K562 (cell line): ENCODE results near the gene STARD13. TPM values are rescaled to one million over a fixed set of nuclear protein-coding genes. Genes with fewer than 3 reads are reported as not detected.

Source experiments
- ATAC-seq: fragments of 200-7000 bp; cut with Tn5 transposase; 3 replicates; pipeline ENCODE4 v1.9.1; 2020; ENCODE audit warnings: moderate library complexity
- BruUV-seq: library from RNA; stranded (reverse); fragments of 400-500 nt; replicated peaks from 2 replicates; lab custom pipeline; 2021; lab: Mats Ljungman, UMichigan
- CTCF ChIA-PET: fragments of 300-600 bp; formaldehyde crosslinking; extraction: SDS; loops from one replicate; lab custom pipeline; 2021; ENCODE audit warnings: low intra/inter-chr PET ratio; lab: Yijun Ruan, JAX
- POLR2A ChIA-PET: fragments of 300-600, 350-650 bp; sonication (Branson Sonifier 250); formaldehyde crosslinking; extraction: SDS; loops from one replicate; lab custom pipeline; 2021; ENCODE audit warnings: antibody characterized with exemption, inconsistent platforms; lab: Yijun Ruan, JAX
- DNase-seq, 4 experiments: peaks; one replicate each; pipeline versions ENCODE4 v3.0.0 to v3.0.0-alpha.2; 2011 to 2018; ENCODE audit warnings: low spot score in 3 of 4, mixed read lengths in 3 of 4; ENCODE audit errors: extremely low read depth in 1 of 4
- FAIRE-seq: peaks from 2 replicates; lab custom pipeline; 2011; peaks lifted over from hg19 to GRCh38; lab: Jason Lieb, UNC
- H2AFZ ChIP-seq: 2 replicates; pipeline ENCODE4 v1.6.0; 2011; ENCODE audit warnings: low read depth, low read length, control low read depth, inconsistent platforms
- H3K27ac ChIP-seq: fragments of 200-600 bp; 3 replicates; pipeline ENCODE4 v1.8.0; 2011; ENCODE audit warnings: low read depth, mild to moderate bottlenecking, control low read depth, inconsistent platforms, low read length, moderate library complexity, mixed read lengths; ENCODE audit errors: extremely low read depth
- H3K27me3 ChIP-seq, 2 experiments: fragments of 300-600 bp in 1 of 2; 2 replicates in 1 of 2; 3 replicates in 1 of 2; pipeline versions ENCODE4 v1.6.0 to v1.8.0; 2011; ENCODE audit warnings: inconsistent platforms in 2 of 2, low read length in 2 of 2, mild to moderate bottlenecking in 1 of 2, mixed read lengths in 1 of 2, moderate library complexity in 1 of 2; ENCODE audit not compliant: control insufficient read depth in 2 of 2, insufficient read depth in 2 of 2
- H3K36me3 ChIP-seq: fragments of 300-600 bp; 3 replicates; pipeline ENCODE4 v1.8.0; 2011; ENCODE audit warnings: mild to moderate bottlenecking, low read length, inconsistent platforms; ENCODE audit not compliant: control insufficient read depth, insufficient read depth
- H3K4me1 ChIP-seq, 2 experiments: fragments of 200-600 bp in 1 of 2; replicated peaks in 1 of 2; 2 replicates in 1 of 2; 3 replicates in 1 of 2; pipeline versions ENCODE4 v1.5.1 to v1.8.0; 2011; ENCODE audit warnings: inconsistent platforms in 2 of 2, low read length in 2 of 2, mild to moderate bottlenecking in 1 of 2, mixed read lengths in 1 of 2, moderate library complexity in 1 of 2; ENCODE audit not compliant: control insufficient read depth in 2 of 2, insufficient read depth in 2 of 2
- H3K4me2 ChIP-seq: 2 replicates; pipeline ENCODE4 v1.6.1; 2011; ENCODE audit warnings: low read length, control low read depth, inconsistent platforms, mixed read lengths; ENCODE audit not compliant: insufficient read depth
- H3K4me3 ChIP-seq: fragments of 200-600 bp; sonication (generic), shearing (Covaris generic); 2 replicates; pipeline ENCODE4 v1.5.1; 2016; ENCODE audit warnings: control low read depth, inconsistent platforms
- H3K79me2 ChIP-seq: fragments of 200-600 bp; 3 replicates; pipeline ENCODE4 v1.8.0; 2011; ENCODE audit warnings: low read length, inconsistent platforms; ENCODE audit not compliant: control insufficient read depth, insufficient read depth
- H3K9ac ChIP-seq, 2 experiments: 2 replicates each; pipeline versions ENCODE4 v1.6.0 to v1.6.1; 2011; ENCODE audit warnings: low read depth in 2 of 2, low read length in 2 of 2, control low read depth in 1 of 2, inconsistent platforms in 1 of 2, mild to moderate bottlenecking in 1 of 2, mixed read lengths in 1 of 2; ENCODE audit not compliant: insufficient read depth in 1 of 2
- H3K9me1 ChIP-seq: one replicate; pipeline ENCODE4 v1.6.0; 2011; ENCODE audit warnings: inconsistent platforms, mild to moderate bottlenecking, low read length, moderate library complexity; ENCODE audit not compliant: control insufficient read depth, insufficient read depth
- H3K9me3 ChIP-seq: replicated peaks from 2 replicates; pipeline ENCODE4 v1.5.1; 2011; ENCODE audit warnings: low read depth, low read length, inconsistent platforms; ENCODE audit not compliant: control insufficient read depth, insufficient read depth
- H4K20me1 ChIP-seq: replicated peaks from 2 replicates; pipeline ENCODE4 v1.6.1; 2011; ENCODE audit warnings: low read length, inconsistent platforms, mixed read lengths; ENCODE audit not compliant: control insufficient read depth, insufficient read depth
- AFF1 ChIP-seq, 2 experiments: fragments of 450-650 bp; IDR thresholded peaks; 2 replicates each; pipeline ENCODE4 v1.6.1; 2018; ENCODE audit warnings: mild to moderate bottlenecking in 2 of 2, low read depth in 1 of 2; ENCODE audit not compliant: partially characterized antibody in 2 of 2
- CHD4 ChIP-seq: fragments of 200-600 bp; sonication (generic); IDR thresholded peaks from 3 replicates; pipeline ENCODE4 v1.6.1; 2012; ENCODE audit warnings: low read depth, mild to moderate bottlenecking, mixed read lengths, low read length, inconsistent platforms; ENCODE audit not compliant: insufficient read depth, insufficient replicate concordance, poor library complexity, severe bottlenecking
- CREB3 ChIP-seq: fragments of 450-650 bp; conservative IDR thresholded peaks from 2 replicates; pipeline ENCODE4 v1.6.1; 2016; ENCODE audit warnings: missing genetic modification characterization, low read depth, mild to moderate bottlenecking, missing compliant biosample characterization, moderate library complexity
- CREM ChIP-seq: IDR thresholded peaks from 2 replicates; pipeline ENCODE4 v1.6.1; 2014; ENCODE audit warnings: antibody characterized with exemption, low read depth
- ETV5 ChIP-seq: sonication (generic); formaldehyde crosslinking; IDR thresholded peaks from 2 replicates; pipeline ENCODE4 v1.4.0; 2020; ENCODE audit warnings: low read depth, mild to moderate bottlenecking, missing genetic modification reagents
- NONO ChIP-seq, 2 experiments: fragments of 200-400 bp in 1 of 2; fragments of 450-650 bp in 1 of 2; formaldehyde crosslinking in 1 of 2; IDR thresholded peaks; 2 replicates each; pipeline ENCODE4 v1.6.1; 2017; ENCODE audit warnings: low read depth in 2 of 2, mild to moderate bottlenecking in 2 of 2, moderate library complexity in 2 of 2, low read length in 1 of 2
- PRDM10 ChIP-seq: fragments of 450-650 bp; IDR thresholded peaks from 2 replicates; pipeline ENCODE4 v1.6.1; 2018; ENCODE audit not compliant: partially characterized antibody
- RNF2 ChIP-seq: sonication (generic); IDR thresholded peaks from 2 replicates; pipeline ENCODE4 v1.6.1; 2016
- SRSF3 ChIP-seq: fragments of 200-400 bp; formaldehyde crosslinking; IDR thresholded peaks from 2 replicates; pipeline ENCODE4 v1.6.1; 2016; ENCODE audit warnings: mild to moderate bottlenecking, low read length, moderate library complexity; ENCODE audit not compliant: insufficient read depth
- TFE3 ChIP-seq: fragments of 450-650 bp; formaldehyde crosslinking; IDR thresholded peaks from 2 replicates; pipeline ENCODE4 v1.4.0; 2020; ENCODE audit warnings: mild to moderate bottlenecking, mixed read lengths
- ZNF197 ChIP-seq: fragments of 200-800 bp; sonication (Bioruptor generic); IDR thresholded peaks from 2 replicates; pipeline ENCODE4 v1.6.1; 2016; ENCODE audit warnings: low read depth, missing genetic modification characterization, missing compliant biosample characterization
- WGBS: fragments of 100-300 bp; shearing (Covaris generic); methylation state at CpG from one replicate; pipeline ENCODE4 v1.1.6; 2016; ENCODE audit warnings: low coverage, mixed read lengths; ENCODE audit not compliant: insufficient coverage; ENCODE audit errors: missing lambda C conversion rate; 5-methylcytosine and 5-hydroxymethylcytosine counted together
- in situ Hi-C: fragments of 300-500 bp; cut with MboI; formaldehyde crosslinking; loops from 4 replicates; pipeline ENCODE4 v1.15.0; 2018; ENCODE audit warnings: inconsistent platforms, mixed read lengths
- intact Hi-C: fragments of 100-400 bp; cut with micrococcal nuclease; formaldehyde crosslinking; loops from 2 replicates; pipeline ENCODE4 v1.14.2; 2022
- polyA plus RNA-seq, 8 experiments: library from polyadenylated mRNA; depleted of rRNA in 4 of 8; stranded (reverse) in 5 of 8; unstranded in 3 of 8; fragments of >200 nt; fragmentation: Nextera tagmentation in 2 of 8; fragmentation: Illumina TruSeq in 1 of 8; extraction: Ambion mirVana in 2 of 8; extraction: Trizol in 1 of 8; gene quantifications; 2 replicates each; pipeline versions ENCODE4 v1.2.1 to v1.2.3, GENCODE V29; 2011 to 2014; ENCODE audit warnings: inconsistent platforms in 1 of 8, missing spikeins in 1 of 8
- total RNA-seq, 7 experiments: library from RNA; depleted of rRNA in 6 of 7; stranded (reverse); fragments of >200 nt in 6 of 7; fragmentation: Illumina TruSeq in 2 of 7; extraction: Trizol in 2 of 7; gene quantifications; 2 replicates each; pipeline versions ENCODE4 v1.2.1 to v1.2.3, GENCODE V29; 2011 to 2021; ENCODE audit warnings: low replicate concordance in 1 of 7

The STARD13 gene
- total and polyA plus RNA-seq, 9 of the 15 experiments (the other 6 are each of a cell fraction or from before 2014, with no cell fraction given) = 0.11 TPM; not detected in 8

GRCh38 chr13:33154911-33155310 lies 130.6 kb downstream of the STARD13 start:
- no TSS peak for BruUV-seq
- Histone ChIP-seq H3K4me2 (no peak overlapping the region), H3K27me3 (no peaks in the 10 kb centered on the region; a peak in 1 of 5 replicates), H4K20me1 (no peaks in the 10 kb centered on the region), H3K27ac (no peak overlapping the region), H3K4me3 (no peak overlapping the region), H3K9me1 (no peaks in the 10 kb centered on the region), H2AFZ (no peak overlapping the region), H3K9me3 (no peaks in the 10 kb centered on the region), H3K79me2 (no peaks in the 10 kb centered on the region), H3K4me1 (no peaks in the 10 kb centered on the region), H3K36me3 (no peaks in the 10 kb centered on the region), H3K9ac (no peak overlapping the region)
- DNase-seq (no peak), FAIRE-seq (no peak), ATAC-seq (no peak)
- intact Hi-C loops = no loop called here
- WGBS = 0% methylated on average over 3 of the region's 5 CpGs
- ChIA-PET POLR2A (no interaction called here), CTCF (no interaction called here)
- in situ Hi-C loops = no loop called here
- no peak for TF ChIP-seq AFF1 (IDR thresholded peaks at IDR 0.05; ENCODE audit: low read depth in 1 of 2, partially characterized antibody in 2 of 2)
- TF ChIP-seq NONO (IDR thresholded peaks at IDR 0.05; ENCODE audit: low read depth in 2 of 2, low read length in 1 of 2) = no peak
- no peak for TF ChIP-seq ZNF197 (CRISPR knock-in tag)
- no peak for TF ChIP-seq RNF2
- TF ChIP-seq SRSF3 = no peak
- no peak for TF ChIP-seq ETV5 (CRISPR knock-in tag)
- TF ChIP-seq CREM = no peak
- no peak for TF ChIP-seq CREB3 (tag)
- no peak for TF ChIP-seq CHD4
- TF ChIP-seq TFE3 (CRISPR knock-in tag) = no peak
- TF ChIP-seq PRDM10 = no peak
